GM12878 (cell line): Measurements from ENCODE around the gene TCERG1L. TPM values are rescaled to one million over a fixed set of nuclear protein-coding genes. Genes with fewer than 3 reads are reported as not detected.

Source experiments
- CREM ChIP-seq: IDR thresholded peaks from 2 replicates; pipeline ENCODE4 v1.6.1; 2014; ENCODE audit warnings: antibody characterized with exemption, low read depth
- DPF2 ChIP-seq: fragments of 450-650 bp; IDR thresholded peaks from 2 replicates; pipeline ENCODE4 v1.6.1; 2017; ENCODE audit warnings: mild to moderate bottlenecking
- ESRRA ChIP-seq: IDR thresholded peaks from 2 replicates; pipeline ENCODE4 v1.6.1; 2012; ENCODE audit warnings: mild to moderate bottlenecking, low read length, improper control_type of control experiment
- FOXM1 ChIP-seq: IDR thresholded peaks from 2 replicates; pipeline ENCODE4 v1.6.1; 2012; ENCODE audit warnings: low read depth, mild to moderate bottlenecking, inconsistent platforms, low read length, moderate library complexity
- IRF4 ChIP-seq: IDR thresholded peaks from 2 replicates; pipeline ENCODE4 v1.6.1; 2011; ENCODE audit warnings: low read depth, low read length
- IRF5 ChIP-seq: fragments of 450-650 bp; IDR thresholded peaks from 2 replicates; pipeline ENCODE4 v1.6.1; 2017; ENCODE audit warnings: borderline replicate concordance
- NFYA ChIP-seq: IDR thresholded peaks from 2 replicates; pipeline ENCODE4 v1.6.1; 2011; ENCODE audit warnings: low read depth, mild to moderate bottlenecking, low read length, improper control_type of control experiment, borderline replicate concordance
- PAX8 ChIP-seq: fragments of 450-650 bp; IDR thresholded peaks from 2 replicates; pipeline ENCODE4 v1.6.1; 2017; ENCODE audit warnings: mild to moderate bottlenecking, moderate library complexity
- PBX3 ChIP-seq: IDR thresholded peaks from 2 replicates; pipeline ENCODE4 v1.6.1; 2011; ENCODE audit warnings: mild to moderate bottlenecking, low read depth, low read length, moderate library complexity; ENCODE audit not compliant: insufficient replicate concordance
- PRDM15 ChIP-seq: fragments of 450-650 bp; formaldehyde crosslinking; IDR thresholded peaks from 2 replicates; pipeline ENCODE4 v1.4.0; 2020; ENCODE audit warnings: mild to moderate bottlenecking, moderate library complexity
- RFX5 ChIP-seq: IDR thresholded peaks from 2 replicates; pipeline ENCODE4 v1.6.1; 2011; ENCODE audit warnings: low read depth, low read length, improper control_type of control experiment
- SMC3 ChIP-seq: IDR thresholded peaks from 2 replicates; pipeline ENCODE4 v1.6.1; 2011; ENCODE audit warnings: low read length, improper control_type of control experiment, borderline replicate concordance
- TCF12 ChIP-seq: IDR thresholded peaks from 2 replicates; pipeline ENCODE4 v1.6.1; 2011; ENCODE audit warnings: low read depth, mild to moderate bottlenecking, low read length
- USF1 ChIP-seq: IDR thresholded peaks from 2 replicates; pipeline ENCODE4 v1.6.1; 2011; ENCODE audit warnings: borderline replicate concordance, low read depth, mild to moderate bottlenecking, moderate library complexity, mixed read lengths, low read length; ENCODE audit not compliant: insufficient read depth; ENCODE audit errors: extremely low read length
- polyA plus RNA-seq, 11 experiments: library from polyadenylated mRNA; depleted of rRNA in 4 of 11; unstranded in 6 of 11; stranded (reverse) in 5 of 11; fragments of >200 nt; fragmentation: Nextera tagmentation in 4 of 11; fragmentation: Illumina TruSeq in 1 of 11; extraction: Ambion mirVana in 4 of 11; extraction: Trizol in 1 of 11; gene quantifications; 1 replicate in 1 of 11; 2 replicates in 10 of 11; pipeline versions ENCODE4 v1.2.1 to v1.2.3, GENCODE V29; 2011 to 2016; ENCODE audit warnings: inconsistent platforms in 2 of 11, missing spikeins in 2 of 11, low read depth in 1 of 11
- total RNA-seq, 4 experiments: library from RNA; depleted of rRNA in 3 of 4; stranded (reverse); fragments of >200 nt in 3 of 4; fragmentation: Illumina TruSeq in 1 of 4; extraction: Trizol in 1 of 4; gene quantifications; 2 replicates each; pipeline versions ENCODE4 v1.2.1 to v1.2.3, GENCODE V29; 2013 to 2021

The TCERG1L gene
- total and polyA plus RNA-seq, 10 of the 15 experiments (the other 5 are each of a cell fraction or from before 2014, with no cell fraction given): not detected

GRCh38 chr10:131273476-131273875, 38.0 kb downstream of the TCERG1L start (continued):
- no peak for TF ChIP-seq PRDM15 (CRISPR knock-in tag)
- TF ChIP-seq ESRRA: no peak
- TF ChIP-seq RFX5: no peak
- TF ChIP-seq DPF2: no peak
- no peak for TF ChIP-seq CREM
- TF ChIP-seq NFYA: no peak
- TF ChIP-seq USF1: no peak
- no peak for TF ChIP-seq PAX8
- no peak for TF ChIP-seq IRF4
- TF ChIP-seq IRF5: no peak
- TF ChIP-seq PBX3: no peak
- TF ChIP-seq TCF12: no peak
- no peak for TF ChIP-seq SMC3
- TF ChIP-seq FOXM1: no peak
- TF ChIP-seq, all 136 proteins: peak for 0
